Sigmoid colon (tissue), 4 donors: ENCODE results near the gene KLHL29.

Experiments
- CTCF ChIP-seq, 4 experiments: fragments of 450-650 bp in 3 of 4; fragments of 200-600 bp in 1 of 4; IDR thresholded peaks; one replicate each; pipeline ENCODE4 v1.5.1; 2016 to 2019; ENCODE audit warnings: antibody characterized with exemption in 4 of 4, mild to moderate bottlenecking in 3 of 4, moderate library complexity in 2 of 4
- EP300 ChIP-seq, 4 donors: sonication (generic); formaldehyde crosslinking; IDR thresholded peaks; one replicate each; pipeline ENCODE4 v1.6.1; 2017; ENCODE audit warnings: antibody characterized with exemption in 4 of 4
- POLR2A ChIP-seq, 2 donors: fragments of 450-650 bp; IDR thresholded peaks; one replicate each; pipeline ENCODE4 v1.6.1; 2016; ENCODE audit warnings: antibody characterized with exemption in 2 of 2, mild to moderate bottlenecking in 2 of 2, moderate library complexity in 2 of 2

- TF ChIP-seq CTCF (IDR thresholded peaks at IDR 0.05) (no peak), POLR2A (IDR thresholded peaks at IDR 0.05) (no peak), EP300 (IDR thresholded peaks at IDR 0.05) (no peak)
Observed at GRCh38 chr2:23460993-23461392, 76.0 kb downstream of the KLHL29 start.
